Measurements from ENCODE around the gene EVA1B. TPM values are rescaled to one million over a fixed set of nuclear protein-coding genes. Genes with fewer than 3 reads are reported as not detected.
A peak's percentile ranks its signal among the peaks of the same experiment; 100 is the strongest.

EVA1B gene
- total RNA-seq, 1 experiment from 2014 or later, result 5.5 TPM

- peak overlapping the region; percentile 51 for H3K4me2 ChIP-seq (ENCODE audit: insufficient read depth, insufficient read length, low read length)
- no peak overlapping the region for H2BK20ac ChIP-seq (ENCODE audit: low read depth, low read length, poor library complexity, severe bottlenecking)
- H3K4ac ChIP-seq (ENCODE audit: low read depth, low read length), result no peak overlapping the region
- H2AFZ ChIP-seq (ENCODE audit: low read length), result no peak overlapping the region
- no peak overlapping the region for H3K27ac ChIP-seq (ENCODE audit: insufficient read length, low read depth, low read length)
- peak overlapping the region; percentile 8 for H3K18ac ChIP-seq (ENCODE audit: insufficient read length, low read depth, low read length)
- H4K5ac ChIP-seq (ENCODE audit: insufficient read length, low read depth, low read length), result no peak overlapping the region
- no peaks in the 10 kb centered on the region for H3K79me2 ChIP-seq (ENCODE audit: insufficient read depth, low read length)
- H3K9me3 ChIP-seq (ENCODE audit: control insufficient read depth, low read depth, low read length), result no peaks in the 10 kb centered on the region
- WGBS (ENCODE audit: extremely low coverage, insufficient read length, low lambda C conversion rate), result no CpG with 5 or more reads among the region's 16 CpGs
- peaks cover 32% of the 10 kb centered on the region for H3K23me2 ChIP-seq (ENCODE audit: insufficient read length, low read depth, low read length, poor library complexity, severe bottlenecking)
- no peaks in the 10 kb centered on the region for H3K27me3 ChIP-seq (ENCODE audit: insufficient read depth, low read length)
- H3K36me3 Mint-ChIP-seq (ENCODE audit: insufficient read depth in 1 of 3, low read depth in 3 of 3), result peaks cover 2 to 11% (median 7%) of the 10 kb centered on the region in 3 experiments; a peak in 6 of 7 replicates
- no peak overlapping the region for H3K23ac ChIP-seq (ENCODE audit: insufficient read length, low read depth, low read length)
- H3K9ac ChIP-seq (ENCODE audit: extremely low read depth, insufficient read length, low read length), result peak overlapping the region; percentile 40
- no peak overlapping the region for H4K8ac ChIP-seq (replicated peaks; ENCODE audit: insufficient read length, low read depth, low read length)
- peak overlapping the region; percentile 72 to 86 for H3K4me3 Mint-ChIP-seq
- no peaks in the 10 kb centered on the region for H3K79me1 ChIP-seq (ENCODE audit: insufficient read depth, low read depth, low read length, poor library complexity, severe bottlenecking)
- no peak overlapping the region for H3K56ac ChIP-seq (ENCODE audit: insufficient read length, low read depth, low read length)
- H2BK120ac ChIP-seq (ENCODE audit: low read depth, low read length, poor library complexity, severe bottlenecking), result no peak overlapping the region
- no peak for TF ChIP-seq CTCF (conservative IDR thresholded peaks at IDR 0.05)
- H2BK5ac ChIP-seq (ENCODE audit: insufficient read length, low read length), result no peak overlapping the region
- peak overlapping the region; percentile 59 for H3K14ac ChIP-seq (ENCODE audit: insufficient read depth, low read length)
- H4K20me1 ChIP-seq (ENCODE audit: control insufficient read depth, insufficient read depth, insufficient read length), result no peaks in the 10 kb centered on the region
- no peak overlapping the region for H3T11ph ChIP-seq (ENCODE audit: low read length)
- H3K9me3 Mint-ChIP-seq, result no peaks in the 10 kb centered on the region; a peak in 2 of 5 replicates
- H3K4me1 ChIP-seq (ENCODE audit: insufficient read depth, low read length), result no peaks in the 10 kb centered on the region
- H3K4me1 Mint-ChIP-seq, result peaks cover 19 to 20% of the 10 kb centered on the region in 2 experiments
- H4K91ac ChIP-seq (ENCODE audit: insufficient read length, low read depth, low read length), result no peak overlapping the region
- peak overlapping the region; percentile 33 to 72 (median 53); a peak in 4 of 7 replicates for H3K27ac Mint-ChIP-seq
- H2AK5ac ChIP-seq (ENCODE audit: insufficient read length, low read length), result no peak overlapping the region
- DNase-seq, result no peak
- H2BK12ac ChIP-seq (ENCODE audit: insufficient read length, low read depth, low read length), result no peak overlapping the region
- H3K27me3 Mint-ChIP-seq (ENCODE audit: low read depth), result peaks cover 34% of the 10 kb centered on the region
- H2BK15ac ChIP-seq (ENCODE audit: low read depth, low read length), result no peak overlapping the region
Measured at GRCh38 chr1:36320291-36320761, 3.1 kb downstream of the EVA1B start.

Data from H9 (cell line).